Fibroblast of peridontal ligament (primary cell): ENCODE measurements around the gene RNF225.
A peak's percentile ranks its signal among the peaks of the same experiment; 100 is the strongest.
"Not testable (repeated sequence)": the region's sequence is repeated elsewhere in the genome, so short reads cannot be mapped to it uniquely, and the experiment has no call there.

Experiments used
- DNase-seq: peaks from one replicate; pipeline ENCODE4 v3.0.0-alpha.2; 2010; ENCODE audit errors: extremely low read depth

RNF225 gene

DNA sequence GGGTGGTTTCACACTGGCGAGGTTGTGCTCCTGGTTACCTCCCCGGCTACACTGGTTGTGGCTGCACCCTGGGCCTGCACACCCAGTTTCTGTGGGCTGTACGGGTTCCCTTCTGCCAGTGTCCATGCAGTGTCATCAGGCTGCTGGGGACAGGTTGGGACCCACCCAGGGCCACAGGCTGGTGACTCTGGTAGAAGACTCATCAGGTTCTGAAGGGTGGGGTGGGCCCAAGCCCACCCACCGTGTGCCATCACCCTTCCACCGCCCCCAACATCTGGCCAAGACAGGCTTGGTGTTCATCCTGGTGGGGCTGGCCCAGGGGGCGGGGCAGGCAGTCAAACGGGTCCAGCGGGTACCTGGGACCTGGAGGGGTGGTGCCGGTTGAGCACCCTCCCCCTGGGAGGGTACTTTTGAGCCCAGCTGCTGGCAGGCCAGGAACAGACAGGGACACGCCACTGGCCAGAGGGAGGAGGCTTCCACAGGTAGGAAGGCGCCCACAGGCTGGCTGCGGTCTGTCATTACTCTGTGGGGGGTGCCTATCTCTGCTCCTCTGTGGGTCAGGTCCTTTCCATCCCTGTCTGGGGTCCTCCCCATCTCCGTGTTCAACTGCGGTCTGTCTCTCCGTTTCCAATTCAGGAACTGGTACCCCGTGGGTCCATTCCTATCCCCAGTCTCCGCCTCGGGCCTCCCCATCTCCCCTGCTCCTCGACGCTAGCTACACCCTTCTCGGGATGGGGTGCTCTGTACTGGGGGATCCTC is at the start of gene RNF225:
RNF225 (plus strand) TSS at position 437 of the 759 bp plus-strand sequence. CDS start 434 bp downstream, outside the sequence.
- DNase-seq: no peak

GRCh38 chr19:58346961-58347929 is 48.2 kb upstream of the RNF225 start:
- DNase-seq: peak; percentile 51

DNA sequence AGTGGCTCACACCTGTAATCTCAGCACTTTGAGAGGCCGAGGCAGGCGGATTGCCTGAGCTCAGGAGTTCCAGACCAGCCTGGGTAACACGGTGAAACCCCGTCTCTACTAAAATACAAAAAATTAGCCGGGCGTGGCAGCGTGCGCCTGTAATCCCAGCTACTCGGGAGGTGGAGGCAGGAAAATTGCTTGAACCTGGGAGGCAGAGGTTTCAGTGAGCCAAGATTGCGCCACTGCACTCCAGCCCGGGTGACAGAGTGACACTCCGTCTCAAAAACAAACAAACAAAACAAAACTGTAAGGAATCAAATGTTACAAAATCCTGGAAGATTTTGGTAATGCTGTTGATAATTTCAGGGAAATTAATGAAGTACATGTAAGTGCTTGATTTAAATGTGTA is 47.4 kb upstream of the RNF225 start:
- not testable (repeated sequence) for DNase-seq

- no peak for DNase-seq
Observed at GRCh38 chr19:58349590-58349989, 45.9 kb upstream of the RNF225 start.

DNA sequence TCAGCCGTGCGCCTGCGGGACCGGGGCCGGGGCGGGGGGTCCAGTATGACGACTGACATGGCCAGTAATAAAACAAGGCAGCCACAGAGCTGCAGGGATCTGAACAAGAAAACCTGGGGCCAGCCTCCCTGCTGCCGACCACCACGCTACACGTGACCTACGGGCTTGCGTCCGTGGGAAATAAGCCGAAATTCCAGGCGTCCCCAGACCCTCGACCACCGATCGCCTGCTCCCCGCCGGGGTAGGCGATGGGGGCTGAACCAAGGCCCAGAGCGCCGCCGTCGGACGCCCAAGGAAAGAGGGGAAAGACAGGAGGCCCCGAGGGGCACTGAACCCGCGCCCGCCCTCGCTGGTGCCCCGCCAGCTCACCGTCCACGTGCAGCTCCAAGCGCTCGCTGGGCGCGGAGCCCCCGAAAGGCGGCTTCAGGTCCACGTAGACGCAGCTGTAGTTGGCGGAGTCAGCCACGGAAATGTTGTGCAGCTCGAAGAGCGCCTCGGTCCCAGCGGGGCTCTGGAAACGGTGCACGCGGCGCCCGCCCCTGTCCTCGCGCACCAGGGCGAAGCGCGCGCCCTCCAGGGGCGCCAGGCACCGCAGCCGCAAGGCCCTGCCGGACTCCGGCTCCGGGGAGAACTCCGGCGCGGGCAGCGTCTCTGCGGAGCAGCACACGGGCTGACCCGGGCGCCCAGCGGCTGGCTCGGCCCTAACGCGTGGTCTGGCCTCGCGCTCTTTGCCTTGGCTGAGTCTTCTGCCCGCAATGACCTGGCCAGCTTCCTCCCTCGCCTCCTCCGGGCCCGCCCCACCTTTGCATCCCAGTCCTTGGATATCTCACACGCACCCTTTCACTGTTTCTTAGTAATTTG is 45.2 kb upstream of the RNF225 start:
- DNase-seq: no peak

DNA sequence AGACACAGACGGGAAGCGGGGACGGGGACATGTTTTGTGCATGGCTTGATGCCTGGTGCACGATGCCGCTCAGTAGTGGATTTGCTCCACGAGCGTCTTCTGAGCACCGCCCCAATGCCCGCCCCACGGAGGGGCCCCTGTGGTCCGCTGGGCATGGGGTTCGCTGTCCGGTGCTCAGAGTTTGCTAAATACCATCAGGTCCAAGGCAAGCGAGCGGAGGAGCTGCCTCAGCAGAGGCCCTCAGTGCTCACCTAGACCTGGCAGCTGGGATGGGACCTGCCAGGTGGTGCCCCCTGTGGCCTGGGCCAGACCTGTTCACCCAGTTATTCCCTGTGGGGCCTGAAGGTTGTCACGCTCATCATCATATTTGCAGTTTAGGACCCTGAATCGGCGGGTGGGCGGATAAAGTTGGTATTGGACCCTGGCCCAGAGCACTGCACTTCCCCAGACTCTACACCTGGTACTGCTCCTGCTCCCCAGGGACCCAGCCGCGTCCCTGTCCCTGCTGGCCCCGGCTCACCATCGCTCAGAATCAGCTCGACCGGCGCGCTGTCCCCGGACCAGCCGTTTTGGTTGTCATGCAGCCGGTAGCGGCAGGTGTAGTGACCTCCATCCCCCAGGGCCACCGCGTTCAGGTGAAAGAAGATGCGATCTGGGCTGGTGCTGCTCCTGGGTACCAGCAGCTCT is 44.4 kb upstream of the RNF225 start:
- DNase-seq: no peak

- no peak for DNase-seq
Observed at GRCh38 chr19:58351558-58351878, 43.9 kb upstream of the RNF225 start.

DNA sequence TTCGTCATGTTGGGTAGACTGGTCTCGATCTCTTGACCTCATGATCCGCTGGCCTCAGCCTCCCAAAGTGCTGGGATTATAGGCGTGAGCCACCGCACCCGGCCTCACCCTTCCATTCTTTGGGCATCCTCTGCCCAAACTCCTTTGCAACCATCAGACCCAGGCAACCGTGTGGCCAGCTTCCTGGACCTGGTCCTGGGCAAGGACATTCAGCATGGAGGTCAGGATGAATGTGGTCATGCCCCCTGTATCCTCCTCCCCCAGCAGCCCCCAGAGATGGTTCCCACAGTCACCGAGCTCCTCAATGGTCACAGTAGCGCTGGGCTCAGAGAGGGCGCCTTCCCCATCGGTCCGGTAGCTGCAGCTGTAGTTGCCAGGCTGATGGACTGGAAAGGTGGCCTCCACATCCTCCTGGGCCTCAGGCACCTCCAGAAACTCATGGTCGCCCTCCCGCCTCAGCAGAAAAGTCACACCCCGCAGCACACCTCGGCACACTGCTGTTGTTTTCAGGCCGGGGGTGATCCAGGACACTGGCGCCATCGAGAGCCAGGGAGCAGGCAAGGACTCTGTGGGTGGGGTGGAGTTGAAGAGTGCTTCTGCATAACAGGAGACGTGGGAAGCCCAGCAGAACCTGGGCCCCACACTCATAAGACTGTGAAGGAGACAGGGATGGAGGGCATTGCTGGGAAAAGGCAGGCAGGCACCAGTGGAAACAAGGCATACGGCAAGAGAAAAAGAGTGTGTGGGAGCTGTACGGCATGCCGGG is 43.3 kb upstream of the RNF225 start:
- no peak for DNase-seq

DNA sequence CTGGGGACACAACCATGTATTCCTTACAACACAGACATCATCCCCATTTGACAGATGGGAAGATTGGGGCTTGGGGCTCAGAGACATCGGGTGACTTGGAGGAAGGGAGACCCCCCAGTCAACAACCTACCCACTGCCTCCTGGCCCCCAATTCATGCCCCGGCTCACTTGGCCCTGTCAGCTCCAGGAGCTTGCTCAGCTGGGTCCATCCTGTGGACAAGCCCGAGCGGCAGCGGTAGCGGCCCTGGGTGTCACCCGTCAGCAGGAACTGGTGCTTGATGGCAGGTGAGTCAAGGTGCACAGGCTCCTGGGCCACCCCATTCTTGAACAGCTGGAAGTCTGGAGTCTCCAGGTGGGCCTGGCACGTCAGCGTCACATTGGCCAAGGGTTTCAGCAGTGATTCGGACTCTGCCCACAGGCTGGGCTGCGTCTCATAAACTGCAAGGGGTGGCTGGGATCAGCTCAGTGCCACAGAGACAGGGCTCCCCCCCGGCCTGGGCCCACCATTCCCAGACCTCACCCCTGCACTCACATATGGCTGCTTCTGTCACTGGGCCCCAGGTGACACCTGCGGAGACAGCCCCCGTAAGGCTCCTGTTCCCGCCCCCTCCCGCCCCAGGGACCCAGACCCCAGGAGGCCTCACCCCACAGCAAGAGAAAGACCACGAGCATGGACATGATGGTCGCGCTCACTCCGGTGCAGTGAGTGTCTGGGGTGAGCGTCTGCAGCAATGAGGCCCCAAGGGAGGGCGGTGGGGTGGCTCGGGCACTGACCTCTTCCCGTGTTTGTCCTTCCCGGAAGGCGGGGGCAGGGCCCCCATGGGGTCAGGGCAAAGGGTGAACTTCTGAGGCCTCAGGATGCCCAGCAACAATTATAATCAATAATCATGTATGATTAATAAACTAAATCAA is 42.4 kb upstream of the RNF225 start, which contains the start of gene A1BG:
A1BG (minus strand) TSS at position 733 of the 912 bp plus-strand sequence; CDS start at position 678, 55 bp downstream.
- DNase-seq: no peak

GRCh38 chr19:58353717-58354477 is 41.6 kb upstream of the RNF225 start:
- DNase-seq: no peak

GRCh38 chr19:58354478-58355030 is 40.9 kb upstream of the RNF225 start:
- no peak for DNase-seq

DNA sequence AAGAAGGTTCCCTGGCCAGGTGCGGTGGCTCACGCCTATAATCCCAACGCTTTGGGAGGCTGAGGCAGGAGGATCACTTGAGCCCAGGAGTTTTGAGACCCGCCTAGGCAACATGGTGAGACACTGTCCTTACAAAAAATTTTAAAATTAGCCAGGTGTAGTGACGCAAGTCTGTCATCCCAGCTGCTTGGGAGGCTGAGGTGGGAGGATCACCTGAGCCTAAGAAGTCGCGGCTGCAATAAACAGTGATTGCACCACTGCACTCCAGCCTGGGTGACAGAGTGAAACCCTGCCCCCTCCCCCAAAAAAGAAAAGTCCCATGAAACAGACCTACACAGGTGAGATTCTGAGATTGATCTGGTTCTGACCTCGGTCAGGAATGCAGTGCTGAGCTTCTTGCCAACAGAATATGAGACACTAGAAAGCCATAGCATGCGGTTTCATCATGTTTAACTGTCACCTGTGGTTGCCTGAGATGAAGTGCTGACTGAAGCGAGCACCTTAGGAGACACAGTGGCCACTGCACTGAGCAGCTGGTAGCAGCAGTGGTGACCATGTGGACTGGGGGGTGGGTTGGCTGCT is 40.1 kb upstream of the RNF225 start:
- no peak for DNase-seq

DNA sequence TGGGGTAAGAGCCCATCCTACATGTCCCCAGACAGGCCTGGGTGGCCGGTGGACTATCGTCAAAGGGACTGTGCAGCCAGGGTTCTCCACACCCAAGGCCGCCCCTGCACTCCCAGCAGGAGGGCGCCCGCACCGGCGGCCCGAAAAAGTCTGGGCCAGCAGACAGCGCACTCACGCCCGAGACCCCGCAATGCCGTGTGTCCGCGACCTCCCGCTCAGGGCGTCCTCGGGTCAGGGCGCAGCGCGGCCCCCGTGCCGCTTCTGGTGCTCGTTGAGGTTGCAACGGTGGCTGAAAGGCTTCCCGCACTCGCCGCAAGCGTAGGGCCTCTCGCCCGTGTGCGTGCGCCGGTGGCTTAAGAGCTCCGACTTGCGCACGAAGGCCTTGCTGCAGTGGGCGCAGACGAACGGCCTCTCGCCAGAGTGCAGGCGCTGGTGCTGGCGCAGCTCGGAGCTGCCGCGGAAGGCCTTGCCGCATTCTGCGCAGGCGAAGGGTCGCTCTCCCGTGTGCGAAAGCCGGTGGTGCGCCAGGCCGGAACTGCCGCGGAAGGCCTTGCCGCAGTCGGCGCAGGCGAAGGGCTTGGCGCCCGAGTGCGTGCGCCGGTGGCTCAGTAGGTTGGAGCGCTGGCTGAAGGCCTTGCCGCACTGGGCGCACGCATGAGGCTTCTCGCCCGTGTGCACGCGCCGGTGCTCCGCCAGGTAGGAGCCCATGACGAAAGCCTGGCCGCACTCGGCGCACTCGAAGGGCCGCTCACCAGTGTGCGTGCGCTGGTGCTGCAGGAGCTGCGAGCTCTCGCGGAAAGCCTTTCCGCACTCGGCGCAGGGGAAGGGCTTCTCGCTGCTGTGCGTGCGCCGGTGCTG is 39.3 kb upstream of the RNF225 start:
- DNase-seq: no peak

DNA sequence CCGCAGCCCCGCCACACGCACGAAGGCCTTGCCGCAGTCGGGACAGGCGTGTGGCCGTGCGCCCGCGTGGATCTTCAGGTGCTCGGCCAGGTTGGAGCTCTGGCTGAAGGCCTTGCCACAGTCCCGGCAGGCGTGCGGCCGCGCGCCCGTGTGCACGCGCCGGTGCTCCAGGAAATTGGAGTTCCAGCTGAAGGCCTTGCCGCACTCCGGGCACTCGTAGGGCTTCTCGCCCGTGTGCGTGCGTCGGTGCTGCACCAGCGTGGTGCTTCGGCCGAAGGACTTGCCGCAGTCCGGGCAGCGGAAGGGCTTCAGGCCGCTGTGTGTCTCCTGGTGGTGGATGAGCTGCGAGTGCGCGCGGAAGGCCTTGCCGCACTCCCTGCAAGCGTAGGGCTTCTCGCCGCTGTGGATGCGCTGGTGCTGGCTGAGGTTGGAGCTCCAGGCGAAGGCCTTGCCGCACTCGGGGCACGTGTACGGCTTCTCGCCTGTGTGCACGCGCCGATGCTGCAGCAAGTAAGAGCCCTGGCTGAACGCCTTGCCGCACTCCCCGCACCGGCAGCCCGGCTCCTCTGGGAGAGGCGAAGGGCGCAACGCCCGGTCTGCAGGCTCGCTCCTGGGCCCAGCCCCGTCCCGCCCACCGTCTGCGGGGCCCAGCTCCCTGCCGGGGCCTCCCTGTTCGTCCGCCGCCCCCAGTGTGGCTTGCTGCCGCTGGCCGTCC is 38.5 kb upstream of the RNF225 start:
- DNase-seq: no peak

GRCh38 chr19:58357481-58358145 is 37.8 kb upstream of the RNF225 start:
- DNase-seq: no peak

DNA sequence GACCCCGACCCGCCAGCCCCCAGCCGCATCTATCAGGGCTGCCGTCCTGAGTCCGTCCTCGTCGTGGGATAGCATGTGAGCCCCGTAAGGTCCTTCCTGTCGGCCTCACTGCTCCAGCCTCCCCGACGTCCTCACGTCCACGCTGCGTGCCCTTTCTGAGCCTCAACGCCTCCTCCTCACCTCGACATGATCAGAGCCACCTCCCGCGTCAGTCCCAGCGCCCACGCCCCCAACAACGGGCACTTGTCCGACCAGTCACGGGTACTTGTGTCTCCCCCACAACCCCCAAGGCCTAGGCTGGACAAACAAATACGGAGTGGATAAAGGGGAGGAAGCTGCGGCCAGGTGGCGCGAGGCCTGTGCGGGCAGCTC is 33.6 kb upstream of the RNF225 start:
- DNase-seq: no peak
